HG02970 (cell line): ENCODE results near the gene SEPTIN12.

Experiments used
- ATAC-seq: cut with Tn5 transposase; IDR thresholded peaks from one replicate; pipeline ENCODE4 v1.9.1; 2021; ENCODE audit warnings: mild to moderate bottlenecking, moderate library complexity, moderate number of reproducible peaks; ENCODE audit not compliant: unreplicated experiment, low FRiP score

Gene SEPTIN12

DNA sequence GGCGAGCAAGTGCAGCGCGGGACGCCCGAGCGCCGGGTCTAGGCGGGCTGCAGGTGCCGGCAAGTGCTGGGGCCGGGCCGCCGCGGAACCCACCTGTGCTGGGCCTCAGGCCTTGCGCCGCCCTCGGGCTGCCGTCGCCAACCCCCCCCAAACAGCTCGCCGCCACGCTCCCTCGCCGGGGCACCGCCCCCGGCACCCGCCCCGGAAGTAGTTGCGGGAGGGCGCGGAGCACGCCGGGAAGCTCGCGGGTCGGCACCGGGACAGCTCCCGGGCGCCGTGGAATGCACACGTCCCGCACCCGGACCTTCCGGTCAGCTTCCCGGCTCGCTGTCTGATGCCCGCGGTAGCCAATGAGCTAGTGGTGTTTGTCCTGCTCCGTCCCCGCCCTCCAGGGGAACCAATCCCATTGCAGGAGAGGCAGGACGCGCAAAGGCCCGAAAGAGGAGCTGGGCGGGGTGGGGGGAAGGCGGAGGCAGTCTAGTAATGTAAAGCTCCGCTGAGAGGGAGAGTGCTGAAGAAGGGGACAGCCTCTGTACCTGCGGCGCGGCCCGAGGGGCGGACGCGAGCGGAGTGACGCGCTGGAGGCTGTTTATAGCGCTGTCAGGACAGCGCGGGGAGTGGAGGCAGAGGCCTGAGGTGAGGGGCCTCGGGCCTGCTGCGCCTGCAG is 53.9 kb downstream of the SEPTIN12 start, which contains the start of the genes ANKS3 and DNAAF8:
ANKS3 (minus strand) TSS at position 209 of the 667 bp plus-strand sequence. CDS start 4,122 bp downstream, outside the sequence.
DNAAF8 (plus strand) TSS at position 475 of the 667 bp plus-strand sequence. CDS start 1,978 bp downstream, outside the sequence.
- peak; percentile 73 for ATAC-seq

GRCh38 chr16:4733747-4734062 is 54.4 kb downstream of the SEPTIN12 start:
- ATAC-seq: no peak

DNA sequence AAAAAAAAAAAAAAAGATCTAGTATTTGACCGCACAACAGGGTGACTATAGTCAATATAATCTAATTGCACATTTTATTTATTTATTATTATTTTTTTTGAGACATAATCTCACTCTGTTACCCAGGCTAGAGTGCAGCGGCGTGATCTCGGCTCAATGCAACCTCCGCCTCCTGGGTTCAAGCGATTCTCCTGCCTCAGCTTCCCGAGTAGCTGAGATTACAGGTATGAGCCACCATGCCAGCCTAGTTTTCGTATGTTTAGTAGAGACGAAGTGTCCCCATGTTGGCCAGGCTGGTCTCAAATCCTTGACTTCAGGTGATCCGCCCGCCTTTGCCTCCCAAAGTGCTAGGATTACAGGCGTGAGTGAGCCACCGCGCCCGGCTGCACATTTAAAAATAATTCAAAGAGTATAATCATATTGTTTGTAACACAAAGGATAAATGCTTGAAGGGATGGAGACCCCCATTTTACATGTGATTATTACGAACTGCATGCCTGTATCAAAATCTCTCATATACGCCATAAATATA is 54.9 kb downstream of the SEPTIN12 start:
- no peak for ATAC-seq

GRCh38 chr16:4729876-4730275 is 58.3 kb downstream of the SEPTIN12 start:
- ATAC-seq: no peak

DNA sequence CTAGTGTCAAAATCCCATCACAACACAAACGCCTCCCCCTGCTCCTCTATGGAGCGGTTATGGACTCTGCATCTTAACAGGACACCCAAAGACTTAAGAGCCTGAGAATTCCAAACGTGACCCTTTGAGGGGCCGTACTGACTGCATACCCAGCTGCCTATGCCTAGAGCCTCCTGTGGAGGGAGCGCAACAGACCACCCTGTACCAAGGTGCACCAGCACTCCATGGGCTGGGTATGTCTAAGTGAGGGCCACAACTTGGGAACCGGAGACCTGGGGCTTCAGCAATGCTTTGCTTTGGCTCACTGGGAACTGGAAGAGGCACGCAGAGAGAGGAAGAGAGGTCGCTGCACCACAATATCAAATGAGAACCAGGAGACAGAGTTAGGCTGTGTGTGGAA is 59.5 kb downstream of the SEPTIN12 start:
- no peak for ATAC-seq
